Kidney (tissue), 14 donors: ENCODE measurements around the gene IFNK. TPM values are rescaled to one million over a fixed set of nuclear protein-coding genes. Genes with fewer than 3 reads are reported as not detected.
A peak's percentile ranks its signal among the peaks of the same experiment; 100 is the strongest.

ENCODE experiments used
- DNase-seq, 5 donors: peaks; one replicate each; pipeline ENCODE4 v3.0.0-alpha.2; 2013 to 2020
- FAIRE-seq: peaks from 2 replicates; lab custom pipeline; 2012; peaks lifted over from hg19 to GRCh38; lab: Jason Lieb, UNC
- H3K27ac ChIP-seq, 2 donors: one replicate each; pipeline ENCODE4 v1.7.0; 2013; ENCODE audit warnings: low read depth in 2 of 2, low read length in 2 of 2, inconsistent platforms in 1 of 2
- H3K27me3 ChIP-seq: one replicate; pipeline ENCODE4 v1.7.1; 2013; ENCODE audit warnings: low read length, inconsistent platforms; ENCODE audit not compliant: control insufficient read depth, insufficient read depth
- H3K36me3 ChIP-seq, 3 donors: one replicate each; pipeline versions ENCODE4 v1.7.0 to v1.7.1; 2013; ENCODE audit warnings: low read length in 3 of 3, control low read depth in 1 of 3, inconsistent platforms in 1 of 3; ENCODE audit not compliant: insufficient read depth in 3 of 3, control insufficient read depth in 2 of 3
- H3K4me1 ChIP-seq, 3 donors: one replicate each; pipeline versions ENCODE4 v1.7.0 to v1.7.1; 2013; ENCODE audit warnings: low read length in 3 of 3, inconsistent platforms in 1 of 3, low read depth in 1 of 3; ENCODE audit not compliant: control insufficient read depth in 2 of 3, insufficient read depth in 2 of 3
- H3K4me3 ChIP-seq, 3 donors: one replicate each; pipeline versions ENCODE4 v1.7.0 to v1.8.1; 2013; ENCODE audit warnings: low read length in 3 of 3, control low read depth in 1 of 3, inconsistent platforms in 1 of 3
- H3K9ac ChIP-seq, 3 donors: one replicate each; pipeline versions ENCODE4 v1.7.0 to v1.7.1; 2013; ENCODE audit warnings: low read length in 3 of 3, control low read depth in 1 of 3, inconsistent platforms in 1 of 3
- H3K9me3 ChIP-seq, 3 donors: one replicate each; pipeline versions ENCODE4 v1.7.0 to v1.7.1; 2013; ENCODE audit warnings: low read length in 3 of 3, control low read depth in 1 of 3, inconsistent platforms in 1 of 3; ENCODE audit not compliant: control insufficient read depth in 2 of 3, insufficient read depth in 1 of 3
- CTCF ChIP-seq: IDR thresholded peaks from 3 replicates; pipeline ENCODE4 v1.5.1; 2012; ENCODE audit warnings: mild to moderate bottlenecking, moderate library complexity, borderline replicate concordance; ENCODE audit not compliant: insufficient read depth; ENCODE audit errors: extremely low read depth
- intact Hi-C: fragments of 100-400 bp; cut with DNase I; formaldehyde crosslinking; loops from one replicate; pipeline ENCODE4 v1.11.1; 2022
- polyA plus RNA-seq: library from polyadenylated mRNA; stranded (reverse); fragments of 350-450 nt; fragmentation: Illumina TruSeq; extraction: RNeasy Lipid Tissue Mini Kit (QIAGEN cat#74804); gene quantifications from one replicate; pipeline ENCODE4 v1.2.3, GENCODE V29; 2014; ENCODE audit warnings: low read depth, low replicate concordance; ENCODE audit not compliant: insufficient read depth
- total RNA-seq: library from RNA; stranded (reverse); fragmentation: NEBNext Ultra II Directional; extraction: Animal tissue kit (Norgen Biotek cat#: 25700); gene quantifications from one replicate; pipeline ENCODE4 v1.2.1, GENCODE V29; 2021
- donor health status: control.
- donor health status: control.
- donor health status: control.
- donor health status: control.
- donor health status: control.
- donor health status: DM: yes; HTN: yes; CAD: no.
- donor health status: Normal renal cell carcinoma (clear cell type).

The IFNK gene
- total and polyA plus RNA-seq, 2 donors from 2014 or later = not detected

DNA sequence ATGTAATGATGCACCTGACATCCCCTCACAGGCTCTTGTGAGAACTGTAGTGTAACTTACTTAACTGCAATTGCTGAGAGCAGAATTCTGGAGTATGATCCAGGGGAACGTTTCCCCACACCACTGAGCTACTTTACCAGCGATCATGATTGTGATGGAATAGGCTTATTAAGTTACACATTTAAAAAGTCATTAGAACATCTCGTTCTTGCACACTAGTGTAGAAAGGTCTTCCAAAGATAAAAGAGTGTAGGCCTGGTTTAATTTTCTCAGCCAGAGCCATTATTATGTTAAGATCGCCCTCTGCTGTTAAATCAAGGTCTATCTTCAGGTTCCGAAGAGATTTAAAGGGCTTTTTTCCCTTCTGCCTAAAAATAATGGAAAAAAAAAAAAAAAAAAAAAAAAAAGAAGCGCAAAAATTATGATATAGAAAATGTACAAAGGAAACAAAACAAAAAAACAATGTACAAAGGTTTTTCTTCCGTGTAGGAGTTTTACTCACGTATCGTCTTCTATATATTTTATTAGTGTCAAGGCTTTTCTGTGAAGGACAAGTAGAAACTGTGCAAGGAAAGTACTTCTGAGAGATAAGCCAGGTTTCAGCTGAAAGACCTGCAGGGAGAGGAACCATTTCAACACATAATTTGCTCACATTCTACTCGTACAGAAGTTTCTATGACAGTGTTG lies 24.1 kb downstream of the IFNK start:
- Histone ChIP-seq H3K9ac (no peak overlapping the region), H3K36me3 (peaks cover 0 to 5% (median under 1%) of the 10 kb centered on the region in 3 donors), H3K27me3 (no peaks in the 10 kb centered on the region), H3K27ac (no peak overlapping the region), H3K9me3 (no peaks in the 10 kb centered on the region), H3K4me3 (no peak overlapping the region), H3K4me1 (no peaks in the 10 kb centered on the region)
- DNase-seq (peak in 2 of 5 donors; percentile 78 to 79), FAIRE-seq (peak; percentile 97)
- intact Hi-C loops = no loop called here
- TF ChIP-seq CTCF = peak; percentile 55

DNA sequence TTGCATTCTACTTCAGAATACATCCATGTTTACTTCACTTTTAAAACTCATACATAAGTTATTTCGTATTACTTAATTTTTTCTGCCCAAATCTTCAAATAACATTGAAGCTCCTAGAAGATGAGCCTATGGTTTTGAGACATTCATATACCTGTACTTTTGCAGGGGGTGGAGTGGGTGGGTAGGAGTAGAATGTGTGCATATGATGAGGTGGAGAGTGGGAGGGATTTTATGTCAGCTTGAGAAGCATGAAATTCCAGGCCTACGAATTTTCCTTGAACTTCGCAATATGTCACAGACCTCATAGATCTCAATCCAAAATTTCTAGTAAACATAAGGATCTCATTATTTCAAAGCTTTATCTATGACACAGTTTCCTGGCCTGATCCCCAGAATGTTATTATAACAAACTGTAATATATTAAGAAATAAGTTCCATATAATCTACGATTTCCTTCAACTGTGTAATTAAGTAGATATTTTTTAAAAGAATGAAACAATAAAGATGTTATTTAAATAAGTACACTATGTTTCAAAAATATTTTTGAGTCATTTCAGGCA lies 25.2 kb downstream of the IFNK start:
- no peak for FAIRE-seq

DNA sequence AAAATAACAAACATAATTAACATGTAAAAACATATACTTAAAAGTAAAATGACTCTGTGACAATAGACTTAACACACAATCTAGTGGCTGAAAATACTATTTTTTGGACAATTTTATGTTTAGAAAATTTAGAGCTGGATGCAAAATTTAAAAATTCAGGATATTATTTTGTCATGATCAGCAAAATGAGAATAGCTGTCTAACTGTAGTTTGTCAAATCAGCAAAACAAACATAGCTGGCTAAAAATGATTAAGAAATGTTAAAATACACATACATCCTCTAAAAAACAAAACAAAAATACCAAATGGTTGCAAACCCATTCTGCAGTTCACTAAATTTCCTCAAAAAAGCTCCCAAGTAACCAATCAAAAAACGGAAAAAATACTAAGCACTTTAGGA lies 30.6 kb downstream of the IFNK start:
- no peak for TF ChIP-seq CTCF
- Histone ChIP-seq H3K9me3 (no peaks in the 10 kb centered on the region), H3K27ac (no peak overlapping the region), H3K27me3 (no peaks in the 10 kb centered on the region), H3K4me1 (no peaks in the 10 kb centered on the region), H3K4me3 (no peak overlapping the region), H3K36me3 (peaks cover 5 to 17% (median 7%) of the 10 kb centered on the region in 3 donors), H3K9ac (no peak overlapping the region)
- FAIRE-seq (no peak), DNase-seq (no peak)
- intact Hi-C loops = loop anchor here (5.0 kb wide), 1 partner anchor 222 kb away; no protein-coding TSS in a partner anchor

More for the DNA sequence above, 25.2 kb downstream of the IFNK start:
- Histone ChIP-seq H3K4me1 (no peaks in the 10 kb centered on the region), H3K4me3 (no peak overlapping the region), H3K27me3 (no peaks in the 10 kb centered on the region), H3K27ac (no peak overlapping the region), H3K36me3 (peaks cover 0 to 5% (median 0%) of the 10 kb centered on the region in 3 donors), H3K9me3 (no peaks in the 10 kb centered on the region), H3K9ac (no peak overlapping the region)
- intact Hi-C loops = no loop called here
- TF ChIP-seq CTCF = no peak
- DNase-seq = peak in 1 of 5 donors; percentile 69
